B cell (primary cell): ENCODE data around the gene RPTOR.

Experiments used
- CTCF ChIP-seq: fragments of 200-600 bp; IDR thresholded peaks from one replicate; pipeline ENCODE4 v1.8.0; 2022; ENCODE audit warnings: antibody characterized with exemption, mild to moderate bottlenecking
- EZH2 ChIP-seq: IDR thresholded peaks from 2 replicates; pipeline ENCODE4 v1.6.1; 2012; ENCODE audit warnings: borderline replicate concordance, low read depth, mild to moderate bottlenecking, moderate library complexity, low read length; ENCODE audit not compliant: insufficient read depth, poor library complexity, severe bottlenecking

DNA sequence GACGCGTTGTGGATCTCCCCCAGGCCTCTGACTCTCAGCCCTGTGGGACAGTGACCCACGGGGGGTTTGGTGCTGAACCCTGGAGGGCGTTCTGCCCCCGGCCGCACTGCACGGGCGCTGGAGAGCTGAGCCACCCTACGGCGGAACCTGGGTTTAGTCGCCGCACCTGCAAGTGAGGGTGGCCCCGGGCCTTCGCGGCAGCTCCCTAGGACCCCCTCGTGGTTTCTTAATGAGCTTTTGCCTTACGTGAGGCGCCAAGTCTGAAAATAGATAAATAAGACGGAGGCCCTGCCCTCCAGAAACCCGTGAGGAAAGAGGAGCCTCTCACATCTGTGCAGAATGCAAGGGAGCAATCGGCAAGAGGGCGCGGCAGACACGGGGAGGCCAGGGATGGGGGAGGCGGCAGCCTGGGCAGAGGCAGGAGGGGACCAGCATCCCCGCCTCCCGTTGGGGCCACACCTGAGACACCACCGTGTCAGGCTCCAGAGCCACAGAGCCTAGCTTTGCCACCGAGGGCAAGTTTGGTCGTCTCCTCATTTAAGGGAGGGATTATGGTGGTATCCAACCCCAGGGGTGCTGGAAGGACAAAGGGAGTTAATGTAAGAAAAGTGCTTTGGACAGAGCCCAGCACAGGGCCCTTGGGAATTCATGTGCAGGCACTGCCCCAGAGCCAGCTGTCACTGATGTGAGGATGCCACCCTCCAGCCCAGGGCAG lies 293.8 kb downstream of the RPTOR start:
- TF ChIP-seq CTCF: no peak
- no peak for TF ChIP-seq EZH2
